ENCODE results near the gene SERPINI1.

Gene SERPINI1

GRCh38 chr3:167854846-167855245, 119.3 kb downstream of the SERPINI1 start:
- no peak for DNase-seq

- DNase-seq: no peak
Observed at GRCh38 chr3:167855306-167855705, 119.8 kb downstream of the SERPINI1 start.

GRCh38 chr3:167858865-167859264, 123.3 kb downstream of the SERPINI1 start:
- DNase-seq: no peak

GRCh38 chr3:167859610-167860009, 124.1 kb downstream of the SERPINI1 start:
- no peak for DNase-seq

- no peak for DNase-seq
Observed at GRCh38 chr3:167861649-167862048, 126.1 kb downstream of the SERPINI1 start.

- no peak for DNase-seq
Observed at GRCh38 chr3:167862104-167862730, 126.7 kb downstream of the SERPINI1 start.

GRCh38 chr3:167863811-167864551, 128.5 kb downstream of the SERPINI1 start:
- no peak for DNase-seq

- no peak for DNase-seq
Observed at GRCh38 chr3:167864552-167864874, 129.0 kb downstream of the SERPINI1 start.

- DNase-seq: no peak
Observed at GRCh38 chr3:167866331-167866730, 130.8 kb downstream of the SERPINI1 start.

GRCh38 chr3:167867981-167868380, 132.5 kb downstream of the SERPINI1 start:
- no peak for DNase-seq

- no peak for DNase-seq
Observed at GRCh38 chr3:167870181-167870580, 134.7 kb downstream of the SERPINI1 start.

GRCh38 chr3:167870759-167871158, 135.2 kb downstream of the SERPINI1 start:
- no peak for DNase-seq

- DNase-seq: no peak
Observed at GRCh38 chr3:167872032-167872431, 136.5 kb downstream of the SERPINI1 start.

GRCh38 chr3:167872941-167873340, 137.4 kb downstream of the SERPINI1 start:
- DNase-seq: no peak

- no peak for DNase-seq
Observed at GRCh38 chr3:167874671-167875372, 139.3 kb downstream of the SERPINI1 start.

All from NCI-H446 (cell line).